Activated naive CD8-positive, alpha-beta T cell treated with anti-CD3 and anti-CD28 coated beads for 36 hours (primary cell): ENCODE data around the gene IRF7. TPM values are rescaled to one million over a fixed set of nuclear protein-coding genes. Genes with fewer than 3 reads are reported as not detected.
"Not testable (repeated sequence)": the region's sequence is repeated elsewhere in the genome, so short reads cannot be mapped to it uniquely, and the experiment has no call there.

Experiments
- DNase-seq: peaks from one replicate; pipeline ENCODE4 v3.0.0; 2021
- H3K27ac Mint-ChIP-seq: one replicate; pipeline ENCODE4 v1.8.0; 2022; ENCODE audit warnings: mild to moderate bottlenecking, moderate library complexity, mixed read lengths
- H3K27me3 Mint-ChIP-seq: one replicate; pipeline ENCODE4 v1.8.0; 2022; ENCODE audit warnings: mild to moderate bottlenecking, mixed read lengths
- H3K36me3 Mint-ChIP-seq: one replicate; pipeline ENCODE4 v1.8.0; 2021; ENCODE audit warnings: mild to moderate bottlenecking, mixed read lengths
- H3K4me1 Mint-ChIP-seq: one replicate; pipeline ENCODE4 v1.8.0; 2021; ENCODE audit warnings: mixed read lengths
- H3K4me3 Mint-ChIP-seq: one replicate; pipeline ENCODE4 v1.8.0; 2022; ENCODE audit warnings: mild to moderate bottlenecking, moderate library complexity, mixed read lengths
- H3K9me3 Mint-ChIP-seq: one replicate; pipeline ENCODE4 v1.8.0; 2022; ENCODE audit warnings: mixed read lengths
- total RNA-seq, 2 experiments: library from RNA; stranded (reverse); gene quantifications; one replicate each; pipeline ENCODE4 v1.2.3, GENCODE V29; 2021

Gene IRF7
- total RNA-seq, 2 experiments from 2014 or later: 60.6 to 61.2 TPM

DNA sequence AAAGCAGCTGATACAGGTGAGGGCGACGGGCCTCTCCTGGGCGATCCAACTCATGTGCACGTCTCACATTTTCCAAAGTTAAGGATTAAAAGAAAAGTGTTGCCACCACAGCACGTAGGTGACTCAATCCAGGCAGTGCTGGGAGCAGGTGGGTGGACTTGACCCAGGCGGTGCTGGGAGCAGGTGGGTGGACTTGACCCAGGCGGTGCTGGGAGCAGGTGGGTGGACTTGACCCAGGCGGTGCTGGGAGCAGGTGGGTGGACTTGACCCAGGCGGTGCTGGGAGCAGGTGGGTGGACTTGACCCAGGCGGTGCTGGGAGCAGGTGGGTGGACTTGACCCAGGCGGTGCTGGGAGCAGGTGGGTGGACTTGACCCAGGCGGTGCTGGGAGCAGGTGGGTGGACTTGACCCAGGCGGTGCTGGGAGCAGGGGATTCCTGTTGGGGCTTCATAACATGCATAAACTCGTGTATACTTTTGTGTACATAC is 32.0 kb upstream of the IRF7 start:
- not testable (repeated sequence) for H3K4me1 Mint-ChIP-seq, H3K9me3 Mint-ChIP-seq, H3K27ac Mint-ChIP-seq, H3K4me3 Mint-ChIP-seq, DNase-seq, H3K36me3 Mint-ChIP-seq, H3K27me3 Mint-ChIP-seq

DNA sequence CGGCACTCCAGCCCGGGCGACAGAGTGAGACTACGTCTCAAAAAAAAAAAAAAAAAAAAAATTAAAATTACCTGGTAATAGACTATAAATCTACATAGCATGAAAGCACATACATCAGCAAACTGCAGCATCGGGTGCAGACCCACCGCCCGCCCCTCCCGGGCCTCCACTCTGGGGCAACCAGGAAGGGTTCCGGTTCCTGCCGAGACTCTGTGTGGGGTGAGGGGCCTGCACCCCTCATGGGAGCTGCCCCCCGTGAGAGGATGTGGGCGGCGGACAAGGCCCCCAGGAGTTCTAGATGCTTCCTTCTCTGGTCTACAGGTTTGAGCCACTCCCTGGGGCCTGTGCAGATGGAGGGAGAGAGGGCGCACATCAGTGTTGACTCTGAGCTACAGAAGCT is 30.5 kb upstream of the IRF7 start:
- no peak overlapping the region for H3K27ac Mint-ChIP-seq
- no peaks in the 10 kb centered on the region for H3K9me3 Mint-ChIP-seq
- H3K27me3 Mint-ChIP-seq: no peaks in the 10 kb centered on the region
- peaks cover 5% of the 10 kb centered on the region for H3K36me3 Mint-ChIP-seq
- no peak for DNase-seq
- peaks cover 4% of the 10 kb centered on the region for H3K4me1 Mint-ChIP-seq
- no peak overlapping the region for H3K4me3 Mint-ChIP-seq

DNA sequence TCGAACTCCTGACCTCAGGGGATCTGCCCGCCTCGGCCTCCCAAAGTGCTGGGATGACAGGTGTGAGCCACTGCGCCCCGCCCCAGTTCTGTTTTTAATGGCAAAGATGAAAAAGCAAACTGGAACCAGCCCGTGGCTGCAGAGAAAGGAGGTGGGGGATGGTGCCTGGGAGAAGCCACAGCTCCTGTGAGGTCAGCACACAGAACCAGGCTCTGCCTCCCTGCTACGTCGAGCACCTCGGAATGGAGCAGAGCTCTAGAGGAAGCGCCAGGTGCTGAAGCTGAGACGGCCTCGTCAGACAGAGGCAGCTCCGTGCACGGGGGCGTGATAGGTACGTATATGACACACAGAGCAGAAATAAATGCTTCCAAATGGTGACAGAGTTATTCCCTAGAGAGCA is 29.8 kb upstream of the IRF7 start:
- Mint-ChIP-seq H3K27me3 (peaks cover under 1% of the 10 kb centered on the region), H3K4me3 (no peak overlapping the region), H3K4me1 (peaks cover 4% of the 10 kb centered on the region), H3K36me3 (peaks cover 5% of the 10 kb centered on the region), H3K9me3 (no peaks in the 10 kb centered on the region), H3K27ac (no peak overlapping the region)
- no peak for DNase-seq

DNA sequence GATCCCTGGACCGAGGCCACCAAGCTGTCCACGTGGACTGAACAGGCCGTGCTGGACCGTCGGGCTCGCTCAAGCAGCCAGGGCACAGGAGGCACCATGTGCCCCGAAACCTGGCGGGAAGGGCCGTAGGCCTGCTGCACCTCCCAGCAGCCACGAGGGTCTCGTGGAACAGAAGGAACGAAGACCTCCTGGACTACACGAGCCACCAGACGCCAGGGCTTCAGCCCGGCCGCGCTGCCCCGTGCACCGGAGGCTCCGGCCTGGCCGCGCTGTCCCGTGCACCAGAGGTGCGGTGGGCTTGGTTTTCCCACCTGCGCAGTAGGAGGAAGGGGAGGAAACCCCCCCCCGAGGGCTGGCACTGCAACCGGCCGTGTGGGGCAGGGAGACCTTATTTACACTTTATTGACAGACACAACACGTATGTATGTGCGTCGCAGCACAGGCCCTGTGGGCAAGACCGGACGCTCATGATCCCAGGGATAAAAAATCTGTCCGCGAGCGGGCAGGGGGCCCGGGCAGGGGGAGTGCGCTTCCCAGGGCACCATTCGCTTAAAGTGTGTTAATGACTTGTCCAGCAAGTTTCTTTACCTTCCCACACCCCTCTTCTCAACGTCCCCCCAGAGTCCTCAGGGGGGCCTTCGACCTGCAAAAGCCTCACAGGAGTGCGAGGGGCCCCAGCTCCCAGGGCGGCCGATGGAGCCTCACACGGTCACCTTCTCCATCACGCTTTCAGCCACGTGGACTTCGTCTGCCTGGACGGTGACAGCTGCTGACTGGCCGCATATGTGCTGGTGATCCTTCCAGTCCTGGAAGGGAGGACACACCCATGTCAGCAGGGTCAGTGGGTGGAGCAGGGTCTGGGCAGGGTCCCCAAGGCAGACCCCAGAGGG is 28.3 kb upstream of the IRF7 start:
- Mint-ChIP-seq H3K27me3 (peaks cover 7% of the 10 kb centered on the region), H3K36me3 (peaks cover 2% of the 10 kb centered on the region)
- no peak for DNase-seq

DNA sequence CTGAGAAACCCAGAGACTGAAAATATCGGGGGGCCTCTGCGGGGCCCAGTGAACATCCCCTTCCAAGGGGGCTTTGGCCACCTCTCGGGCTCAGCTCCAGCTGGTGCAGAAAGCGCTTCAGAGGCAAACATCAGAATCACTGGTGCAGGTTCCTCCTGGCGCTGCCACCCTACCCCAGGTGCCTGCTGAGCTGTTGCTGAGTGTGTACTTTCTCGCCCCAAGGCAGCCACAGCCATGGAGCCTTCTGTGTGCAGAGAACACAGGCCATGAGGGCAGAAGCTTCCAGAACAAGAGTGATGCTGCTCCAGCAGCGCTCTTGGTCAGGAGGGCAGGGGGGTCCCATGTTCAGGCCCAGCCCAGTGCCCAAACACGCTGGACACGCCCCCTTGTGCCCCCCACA is 27.6 kb upstream of the IRF7 start:
- Mint-ChIP-seq H3K36me3 (peaks cover 4% of the 10 kb centered on the region), H3K27me3 (peaks cover 14% of the 10 kb centered on the region), H3K9me3 (no peaks in the 10 kb centered on the region), H3K4me1 (peaks cover 8% of the 10 kb centered on the region), H3K4me3 (no peak overlapping the region), H3K27ac (no peak overlapping the region)
- no peak for DNase-seq

More for the DNA sequence above, 28.3 kb upstream of the IRF7 start:
- Mint-ChIP-seq H3K27ac (no peak overlapping the region), H3K9me3 (no peaks in the 10 kb centered on the region), H3K4me3 (no peak overlapping the region), H3K4me1 (peaks cover 6% of the 10 kb centered on the region)

- DNase-seq: no peak
These were observed 26.1 kb upstream of the IRF7 start for GRCh38 chr11:641806-642370.

DNA sequence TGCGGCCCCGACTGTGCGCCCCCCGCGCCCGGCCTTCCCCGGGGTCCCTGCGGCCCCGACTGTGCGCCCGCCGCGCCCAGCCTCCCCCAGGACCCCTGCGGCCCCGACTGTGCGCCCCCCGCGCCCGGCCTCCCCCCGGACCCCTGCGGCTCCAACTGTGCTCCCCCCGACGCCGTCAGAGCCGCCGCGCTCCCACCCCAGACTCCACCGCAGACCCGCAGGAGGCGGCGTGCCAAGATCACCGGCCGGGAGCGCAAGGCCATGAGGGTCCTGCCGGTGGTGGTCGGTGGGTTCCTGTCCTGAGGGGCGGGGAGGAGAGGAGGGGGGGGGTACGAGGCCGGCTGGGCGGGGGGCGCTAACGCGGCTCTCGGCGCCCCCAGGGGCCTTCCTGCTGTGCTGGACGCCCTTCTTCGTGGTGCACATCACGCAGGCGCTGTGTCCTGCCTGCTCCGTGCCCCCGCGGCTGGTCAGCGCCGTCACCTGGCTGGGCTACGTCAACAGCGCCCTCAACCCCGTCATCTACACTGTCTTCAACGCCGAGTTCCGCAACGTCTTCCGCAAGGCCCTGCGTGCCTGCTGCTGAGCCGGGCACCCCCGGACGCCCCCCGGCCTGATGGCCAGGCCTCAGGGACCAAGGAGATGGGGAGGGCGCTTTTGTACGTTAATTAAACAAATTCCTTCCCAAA is 24.4 kb upstream of the IRF7 start:
- H3K27me3 Mint-ChIP-seq: peaks cover 38% of the 10 kb centered on the region
- H3K4me1 Mint-ChIP-seq: peaks cover 10% of the 10 kb centered on the region
- H3K9me3 Mint-ChIP-seq: no peaks in the 10 kb centered on the region
- no peak overlapping the region for H3K27ac Mint-ChIP-seq
- no peak for DNase-seq
- peaks cover 2% of the 10 kb centered on the region for H3K36me3 Mint-ChIP-seq
- H3K4me3 Mint-ChIP-seq: no peak overlapping the region

More at GRCh38 chr11:641806-642370, 26.1 kb upstream of the IRF7 start:
- no peak overlapping the region for H3K4me3 Mint-ChIP-seq
- H3K27ac Mint-ChIP-seq: no peak overlapping the region
- H3K27me3 Mint-ChIP-seq: peaks cover 25% of the 10 kb centered on the region
- peaks cover 9% of the 10 kb centered on the region for H3K4me1 Mint-ChIP-seq
- H3K36me3 Mint-ChIP-seq: peaks cover 2% of the 10 kb centered on the region
- no peaks in the 10 kb centered on the region for H3K9me3 Mint-ChIP-seq

DNA sequence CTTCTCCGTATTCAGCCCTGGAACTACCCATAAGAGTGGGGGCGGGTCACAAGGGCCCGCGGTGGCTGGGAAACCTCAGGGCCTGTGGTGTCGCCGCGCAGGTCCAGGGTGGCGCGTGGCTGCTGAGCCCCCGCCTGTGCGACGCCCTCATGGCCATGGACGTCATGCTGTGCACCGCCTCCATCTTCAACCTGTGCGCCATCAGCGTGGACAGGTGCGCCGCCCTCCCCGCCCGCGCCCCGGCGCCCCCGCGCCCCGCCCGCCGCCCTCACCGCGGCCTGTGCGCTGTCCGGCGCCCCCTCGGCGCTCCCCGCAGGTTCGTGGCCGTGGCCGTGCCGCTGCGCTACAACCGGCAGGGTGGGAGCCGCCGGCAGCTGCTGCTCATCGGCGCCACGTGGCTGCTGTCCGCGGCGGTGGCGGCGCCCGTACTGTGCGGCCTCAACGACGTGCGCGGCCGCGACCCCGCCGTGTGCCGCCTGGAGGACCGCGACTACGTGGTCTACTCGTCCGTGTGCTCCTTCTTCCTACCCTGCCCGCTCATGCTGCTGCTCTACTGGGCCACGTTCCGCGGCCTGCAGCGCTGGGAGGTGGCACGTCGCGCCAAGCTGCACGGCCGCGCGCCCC is 23.7 kb upstream of the IRF7 start:
- DNase-seq: no peak
- H3K4me1 Mint-ChIP-seq: peaks cover 10% of the 10 kb centered on the region
- peaks cover 2% of the 10 kb centered on the region for H3K36me3 Mint-ChIP-seq
- H3K4me3 Mint-ChIP-seq: no peak overlapping the region
- H3K27me3 Mint-ChIP-seq: peaks cover 38% of the 10 kb centered on the region
- no peak overlapping the region for H3K27ac Mint-ChIP-seq
- H3K9me3 Mint-ChIP-seq: no peaks in the 10 kb centered on the region

- no peak for DNase-seq
- H3K36me3 Mint-ChIP-seq: peaks cover 2% of the 10 kb centered on the region
- peaks cover 10% of the 10 kb centered on the region for H3K4me1 Mint-ChIP-seq
- peak overlapping the region; percentile 18 for H3K4me3 Mint-ChIP-seq
- H3K27me3 Mint-ChIP-seq: peaks cover 38% of the 10 kb centered on the region
- no peak overlapping the region for H3K27ac Mint-ChIP-seq
- no peaks in the 10 kb centered on the region for H3K9me3 Mint-ChIP-seq
These were observed 23.0 kb upstream of the IRF7 start for GRCh38 chr11:638631-639331.

DNA sequence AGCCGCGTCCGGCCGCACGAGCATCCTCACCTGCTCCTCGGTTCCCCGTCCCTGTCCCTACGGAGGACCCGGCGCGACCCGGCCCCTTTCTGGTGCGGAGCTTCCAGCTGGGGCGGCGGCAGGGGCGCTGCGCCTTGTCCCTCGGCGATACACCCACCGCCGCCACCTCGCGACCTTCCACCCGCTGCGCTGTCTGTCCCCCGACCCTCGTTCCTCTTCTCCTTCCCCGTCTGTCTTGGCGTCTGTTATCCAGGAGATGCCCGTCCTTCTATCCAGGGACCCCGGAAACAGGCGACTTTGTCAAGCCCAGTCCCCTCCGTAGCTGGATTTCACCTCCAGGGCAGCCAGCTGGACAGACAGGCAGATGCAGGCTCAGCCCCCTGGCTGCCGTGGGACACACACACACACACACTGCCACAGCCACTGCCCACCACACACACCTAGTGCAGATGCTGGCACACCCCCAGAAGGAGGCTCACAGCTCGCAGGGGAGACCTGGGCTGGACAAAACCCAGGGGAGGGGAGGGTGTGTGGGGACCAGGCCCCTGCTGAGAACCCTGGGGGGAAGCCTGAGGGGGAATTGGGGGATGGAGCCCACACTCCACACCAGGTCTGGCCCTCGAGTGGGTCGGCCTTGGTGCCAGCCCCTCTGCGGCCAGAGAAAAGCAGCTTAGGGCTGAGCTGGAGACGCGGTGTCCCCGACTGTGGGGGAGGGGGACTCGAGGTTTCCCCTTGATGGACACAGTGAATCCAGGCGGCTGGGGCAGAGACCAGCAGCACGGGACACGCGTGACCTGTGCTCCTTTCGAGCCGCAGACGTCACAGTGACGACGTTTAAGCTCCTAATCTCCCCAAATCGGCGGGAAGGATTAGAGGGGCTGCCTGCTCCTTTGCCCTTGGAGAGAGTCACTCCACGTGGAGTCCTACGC is 22.1 kb upstream of the IRF7 start:
- Mint-ChIP-seq H3K4me1 (peaks cover 10% of the 10 kb centered on the region), H3K4me3 (peak overlapping the region; percentile 48), H3K36me3 (peaks cover 2% of the 10 kb centered on the region), H3K27me3 (peaks cover 38% of the 10 kb centered on the region), H3K9me3 (no peaks in the 10 kb centered on the region), H3K27ac (no peak overlapping the region)
- DNase-seq: no peak

DNA sequence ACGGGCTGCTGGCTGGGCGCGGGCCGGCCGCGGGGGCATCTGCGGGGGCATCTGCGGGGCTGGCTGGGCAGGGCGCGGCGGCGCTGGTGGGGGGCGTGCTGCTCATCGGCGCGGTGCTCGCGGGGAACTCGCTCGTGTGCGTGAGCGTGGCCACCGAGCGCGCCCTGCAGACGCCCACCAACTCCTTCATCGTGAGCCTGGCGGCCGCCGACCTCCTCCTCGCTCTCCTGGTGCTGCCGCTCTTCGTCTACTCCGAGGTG is 21.5 kb upstream of the IRF7 start:
- Mint-ChIP-seq H3K4me1 (peaks cover 10% of the 10 kb centered on the region), H3K27me3 (peaks cover 38% of the 10 kb centered on the region), H3K4me3 (peak overlapping the region; percentile 48), H3K9me3 (no peaks in the 10 kb centered on the region), H3K27ac (no peak overlapping the region), H3K36me3 (peaks cover 2% of the 10 kb centered on the region)
- no peak for DNase-seq

- Mint-ChIP-seq H3K4me1 (peaks cover 10% of the 10 kb centered on the region), H3K9me3 (no peaks in the 10 kb centered on the region), H3K27ac (no peak within 1 kb of the TSS), H3K4me3 (peak within 1 kb of the TSS; percentile 48), H3K27me3 (peaks cover 38% of the 10 kb centered on the region), H3K36me3 (peaks cover 2% of the 10 kb centered on the region)
- DNase-seq: no peak
These were observed 21.0 kb upstream of the IRF7 start, which contains the start of gene DRD4 for GRCh38 chr11:636511-637332. Gene DRD4, plus strand, starts transcription at chr11:637269. Its CDS starts 36 bp downstream, at chr11:637305.

GRCh38 chr11:635945-636510 is 20.3 kb upstream of the IRF7 start:
- Mint-ChIP-seq H3K27ac (no peak overlapping the region), H3K36me3 (peaks cover 2% of the 10 kb centered on the region), H3K4me3 (no peak overlapping the region), H3K4me1 (peaks cover 10% of the 10 kb centered on the region), H3K9me3 (no peaks in the 10 kb centered on the region), H3K27me3 (peaks cover 38% of the 10 kb centered on the region)
- no peak for DNase-seq
